PFSK-1 (cell line): ENCODE measurements around the gene KRTAP24-1.

Experiments
- POLR2AphosphoS5 ChIP-seq: IDR thresholded peaks from 2 replicates; pipeline ENCODE4 v1.6.1; 2012; ENCODE audit warnings: low read depth, mild to moderate bottlenecking, control low read depth, low read length, moderate library complexity
- REST ChIP-seq, 2 experiments: IDR thresholded peaks; 2 replicates each; pipeline versions ENCODE4 v1.6.1 to v1.8.0; 2011 to 2012; ENCODE audit warnings: low read depth in 2 of 2, low read length in 2 of 2, control low read depth in 1 of 2, inconsistent platforms in 1 of 2, mild to moderate bottlenecking in 1 of 2, moderate library complexity in 1 of 2; ENCODE audit not compliant: insufficient read depth in 1 of 2

- TF ChIP-seq POLR2AphosphoS5 (no peak), REST (IDR thresholded peaks at IDR 0.05; ENCODE audit: insufficient read depth in 1 of 2, low read depth in 2 of 2, low read length in 2 of 2) (no peak)
These were observed 33.9 kb downstream of the KRTAP24-1 start for GRCh38 chr21:30248844-30249243.
